HG03354 (cell line): ENCODE measurements around the gene RAB40B.

Experiments used
- ATAC-seq: cut with Tn5 transposase; IDR thresholded peaks from one replicate; pipeline ENCODE4 v1.9.1; 2021; ENCODE audit warnings: mild to moderate bottlenecking; ENCODE audit not compliant: unreplicated experiment, poor library complexity, severe bottlenecking

Gene RAB40B

GRCh38 chr17:82631544-82631943 is 67.0 kb downstream of the RAB40B start:
- no peak for ATAC-seq

- ATAC-seq, result no peak
Observed at GRCh38 chr17:82630212-82630611, 68.3 kb downstream of the RAB40B start.

GRCh38 chr17:82629748-82630147 is 68.8 kb downstream of the RAB40B start:
- no peak for ATAC-seq

- ATAC-seq, result no peak
Observed at GRCh38 chr17:82627405-82627804, 71.1 kb downstream of the RAB40B start.

GRCh38 chr17:82623707-82624106 is 74.8 kb downstream of the RAB40B start:
- ATAC-seq, result no peak

GRCh38 chr17:82619641-82620040 is 78.9 kb downstream of the RAB40B start:
- no peak for ATAC-seq

GRCh38 chr17:82619211-82619610 is 79.3 kb downstream of the RAB40B start:
- no peak for ATAC-seq

- ATAC-seq, result no peak
Observed at GRCh38 chr17:82616021-82616711, 82.3 kb downstream of the RAB40B start.

- no peak for ATAC-seq
Observed at GRCh38 chr17:82615084-82616020, 83.1 kb downstream of the RAB40B start.

GRCh38 chr17:82614095-82614631 is 84.3 kb downstream of the RAB40B start:
- no peak for ATAC-seq

- ATAC-seq, result no peak
Observed at GRCh38 chr17:82613283-82614094, 85.0 kb downstream of the RAB40B start.

GRCh38 chr17:82611140-82612058 is 87.1 kb downstream of the RAB40B start:
- no peak for ATAC-seq

- ATAC-seq, result no peak
Observed at GRCh38 chr17:82609655-82610054, 88.8 kb downstream of the RAB40B start.

- no peak for ATAC-seq
Observed at GRCh38 chr17:82608816-82609215, 89.7 kb downstream of the RAB40B start.

- ATAC-seq, result no peak
Observed at GRCh38 chr17:82605939-82606600, 92.4 kb downstream of the RAB40B start.
